H9 (cell line): Measurements from ENCODE around the gene EML5. TPM values are rescaled to one million over a fixed set of nuclear protein-coding genes. Genes with fewer than 3 reads are reported as not detected.

Experiments used
- DNase-seq: peaks from one replicate; pipeline ENCODE4 v3.0.0-alpha.2; 2017
- H2AFZ ChIP-seq: one replicate; pipeline ENCODE4 v1.6.1; 2013; ENCODE audit warnings: mild to moderate bottlenecking, low read length, control low read depth, moderate library complexity
- H2AK5ac ChIP-seq: 2 replicates; pipeline ENCODE4 v1.6.1; 2013; ENCODE audit warnings: low read length, control low read depth, mixed read lengths; ENCODE audit not compliant: insufficient read length
- H2BK120ac ChIP-seq: one replicate; pipeline ENCODE4 v1.6.1; 2013; ENCODE audit warnings: low read depth, mild to moderate bottlenecking, low read length, control low read depth, inconsistent platforms; ENCODE audit not compliant: poor library complexity, severe bottlenecking
- H2BK12ac ChIP-seq: 2 replicates; pipeline ENCODE4 v1.6.1; 2013; ENCODE audit warnings: low read length, control low read depth, mixed read lengths, low read depth; ENCODE audit not compliant: insufficient read length
- H2BK15ac ChIP-seq: 2 replicates; pipeline ENCODE4 v1.6.1; 2013; ENCODE audit warnings: low read depth, low read length, control low read depth
- H2BK20ac ChIP-seq: one replicate; pipeline ENCODE4 v1.6.1; 2013; ENCODE audit warnings: low read depth, mild to moderate bottlenecking, low read length, control low read depth, inconsistent platforms; ENCODE audit not compliant: poor library complexity, severe bottlenecking
- H2BK5ac ChIP-seq: 2 replicates; pipeline ENCODE4 v1.6.1; 2013; ENCODE audit warnings: low read length, control low read depth, mixed read lengths; ENCODE audit not compliant: insufficient read length
- H3K14ac ChIP-seq: 2 replicates; pipeline ENCODE4 v1.6.1; 2013; ENCODE audit warnings: low read length, control low read depth; ENCODE audit not compliant: insufficient read depth
- H3K18ac ChIP-seq: 2 replicates; pipeline ENCODE4 v1.6.1; 2013; ENCODE audit warnings: low read depth, mild to moderate bottlenecking, mixed read lengths, low read length, control low read depth; ENCODE audit not compliant: insufficient read length
- H3K23ac ChIP-seq: 2 replicates; pipeline ENCODE4 v1.6.1; 2013; ENCODE audit warnings: low read length, control low read depth, mixed read lengths, low read depth; ENCODE audit not compliant: insufficient read length
- H3K23me2 ChIP-seq: 2 replicates; pipeline ENCODE4 v1.6.1; 2013; ENCODE audit warnings: low read depth, mild to moderate bottlenecking, mixed read lengths, low read length, control low read depth; ENCODE audit not compliant: insufficient read length, poor library complexity, severe bottlenecking
- H3K27ac ChIP-seq: 2 replicates; pipeline ENCODE4 v1.5.1; 2013; ENCODE audit warnings: low read length, control low read depth, mixed read lengths, low read depth; ENCODE audit not compliant: insufficient read length
- H3K27me3 ChIP-seq: 2 replicates; pipeline ENCODE4 v1.6.1; 2013; ENCODE audit warnings: low read length, control low read depth, inconsistent platforms; ENCODE audit not compliant: insufficient read depth
- H3K4ac ChIP-seq: 2 replicates; pipeline ENCODE4 v1.6.1; 2013; ENCODE audit warnings: low read depth, mild to moderate bottlenecking, control low read depth, inconsistent platforms, low read length, moderate library complexity
- H3K4me1 ChIP-seq: 2 replicates; pipeline ENCODE4 v1.6.1; 2013; ENCODE audit warnings: low read length, control low read depth, inconsistent platforms; ENCODE audit not compliant: insufficient read depth
- H3K4me2 ChIP-seq: 2 replicates; pipeline ENCODE4 v1.6.1; 2013; ENCODE audit warnings: low read length, control low read depth, mixed read lengths; ENCODE audit not compliant: insufficient read length, insufficient read depth
- H3K56ac ChIP-seq: 2 replicates; pipeline ENCODE4 v1.6.1; 2013; ENCODE audit warnings: low read depth, mild to moderate bottlenecking, mixed read lengths, low read length, control low read depth; ENCODE audit not compliant: insufficient read length
- H3K79me1 ChIP-seq: 2 replicates; pipeline ENCODE4 v1.6.1; 2013; ENCODE audit warnings: low read depth, mild to moderate bottlenecking, moderate library complexity, low read length, control low read depth, inconsistent platforms; ENCODE audit not compliant: insufficient read depth, poor library complexity, severe bottlenecking
- H3K79me2 ChIP-seq: 2 replicates; pipeline ENCODE4 v1.6.1; 2013; ENCODE audit warnings: low read length, control low read depth, inconsistent platforms; ENCODE audit not compliant: insufficient read depth
- H3K9ac ChIP-seq: 2 replicates; pipeline ENCODE4 v1.6.1; 2013; ENCODE audit warnings: low read length, control low read depth, mixed read lengths; ENCODE audit not compliant: insufficient read length; ENCODE audit errors: extremely low read depth
- H3K9me3 ChIP-seq: one replicate; pipeline ENCODE4 v1.6.1; 2013; ENCODE audit warnings: low read depth, low read length, inconsistent platforms; ENCODE audit not compliant: control insufficient read depth
- H3T11ph ChIP-seq: one replicate; pipeline ENCODE4 v1.6.1; 2013; ENCODE audit warnings: mild to moderate bottlenecking, low read length, control low read depth, inconsistent platforms
- H4K20me1 ChIP-seq: one replicate; pipeline ENCODE4 v1.6.1; 2013; ENCODE audit not compliant: control insufficient read depth, insufficient read length, insufficient read depth
- H4K5ac ChIP-seq: 2 replicates; pipeline ENCODE4 v1.6.1; 2013; ENCODE audit warnings: low read depth, mild to moderate bottlenecking, mixed read lengths, low read length, control low read depth; ENCODE audit not compliant: insufficient read length
- H4K8ac ChIP-seq: replicated peaks from 2 replicates; pipeline ENCODE4 v1.6.1; 2013; ENCODE audit warnings: low read length, control low read depth, mixed read lengths, low read depth; ENCODE audit not compliant: insufficient read length
- H4K91ac ChIP-seq: 2 replicates; pipeline ENCODE4 v1.6.1; 2013; ENCODE audit warnings: low read depth, mild to moderate bottlenecking, moderate library complexity, mixed read lengths, low read length, control low read depth; ENCODE audit not compliant: insufficient read length
- H3K27ac Mint-ChIP-seq, 3 experiments: 2 replicates in 2 of 3; 3 replicates in 1 of 3; pipeline ENCODE4 v1.8.0; 2020 to 2021; ENCODE audit warnings: mixed read lengths in 3 of 3, mild to moderate bottlenecking in 1 of 3, moderate library complexity in 1 of 3
- H3K27me3 Mint-ChIP-seq: 2 replicates; pipeline ENCODE4 v1.8.0; 2021; ENCODE audit warnings: low read depth, mild to moderate bottlenecking, moderate library complexity, mixed read lengths
- H3K36me3 Mint-ChIP-seq, 3 experiments: 2 replicates in 2 of 3; 3 replicates in 1 of 3; pipeline ENCODE4 v1.8.0; 2020 to 2021; ENCODE audit warnings: low read depth in 3 of 3, mixed read lengths in 3 of 3; ENCODE audit not compliant: insufficient read depth in 1 of 3
- H3K4me1 Mint-ChIP-seq, 2 experiments: 2 replicates each; pipeline ENCODE4 v1.8.0; 2020; ENCODE audit warnings: mixed read lengths in 2 of 2
- H3K4me3 Mint-ChIP-seq, 2 experiments: 2 replicates in 1 of 2; 3 replicates in 1 of 2; pipeline ENCODE4 v1.8.0; 2020 to 2021; ENCODE audit warnings: mild to moderate bottlenecking in 2 of 2, mixed read lengths in 2 of 2, moderate library complexity in 1 of 2
- H3K9me3 Mint-ChIP-seq, 2 experiments: 2 replicates in 1 of 2; 3 replicates in 1 of 2; pipeline ENCODE4 v1.8.0; 2020; ENCODE audit warnings: mild to moderate bottlenecking in 2 of 2, mixed read lengths in 2 of 2, moderate library complexity in 1 of 2
- WGBS: extraction: QIAGEN DNeasy Blood & Tissue Kit; methylation state at CpG from one replicate; pipeline ENCODE4 v1.1.7; 2013; ENCODE audit warnings: missing lambda C conversion rate, low lambda C conversion rate, mixed read lengths; ENCODE audit not compliant: insufficient read length; ENCODE audit errors: extremely low coverage; 5-methylcytosine and 5-hydroxymethylcytosine counted together
- total RNA-seq: library from RNA; stranded (reverse); gene quantifications from 2 replicates; pipeline ENCODE4 v1.2.1, GENCODE V29; 2021
- TF ChIP-seq, protein P1 (sequence below): fragments of 200-600 bp; sonication (generic); conservative IDR thresholded peaks from 3 replicates; pipeline ENCODE4 v1.8.0; 2021; ENCODE audit warnings: antibody characterized with exemption, mild to moderate bottlenecking

EML5 gene
- total RNA-seq, 1 experiment from 2014 or later: 0.81 TPM

GRCh38 chr14:88667555-88668273, 125.0 kb downstream of the EML5 start:
- Histone ChIP-seq H3K79me2 (no peaks in the 10 kb centered on the region), H3K27me3 (no peaks in the 10 kb centered on the region), H2AFZ (no peak overlapping the region), H3K79me1 (no peaks in the 10 kb centered on the region), H3K18ac (no peak overlapping the region), H2BK12ac (no peak overlapping the region), H3K4ac (no peak overlapping the region), H3K23me2 (no peaks in the 10 kb centered on the region), H3K14ac (no peak overlapping the region), H4K91ac (no peak overlapping the region), H4K5ac (no peak overlapping the region), H3K23ac (no peak overlapping the region), H2AK5ac (no peak overlapping the region), H4K20me1 (no peaks in the 10 kb centered on the region), H3K9ac (no peak overlapping the region), H3K27ac (no peak overlapping the region), H2BK20ac (no peak overlapping the region), H2BK120ac (no peak overlapping the region), H3K56ac (no peak overlapping the region), H3T11ph (no peak overlapping the region), H2BK5ac (no peak overlapping the region), H2BK15ac (no peak overlapping the region), H3K4me2 (no peak overlapping the region), H3K9me3 (no peaks in the 10 kb centered on the region), H4K8ac (no peak overlapping the region), H3K4me1 (no peaks in the 10 kb centered on the region)
- Mint-ChIP-seq H3K36me3 (no peaks in the 10 kb centered on the region; a peak in 1 of 7 replicates), H3K27ac (no peak overlapping the region; a peak in 1 of 7 replicates), H3K27me3 (peaks cover 5% of the 10 kb centered on the region), H3K4me3 (no peak overlapping the region), H3K9me3 (peaks cover 0 to 3% of the 10 kb centered on the region in 2 experiments; a peak in 2 of 5 replicates), H3K4me1 (no peaks in the 10 kb centered on the region)
- TF ChIP-seq, protein P1, sequence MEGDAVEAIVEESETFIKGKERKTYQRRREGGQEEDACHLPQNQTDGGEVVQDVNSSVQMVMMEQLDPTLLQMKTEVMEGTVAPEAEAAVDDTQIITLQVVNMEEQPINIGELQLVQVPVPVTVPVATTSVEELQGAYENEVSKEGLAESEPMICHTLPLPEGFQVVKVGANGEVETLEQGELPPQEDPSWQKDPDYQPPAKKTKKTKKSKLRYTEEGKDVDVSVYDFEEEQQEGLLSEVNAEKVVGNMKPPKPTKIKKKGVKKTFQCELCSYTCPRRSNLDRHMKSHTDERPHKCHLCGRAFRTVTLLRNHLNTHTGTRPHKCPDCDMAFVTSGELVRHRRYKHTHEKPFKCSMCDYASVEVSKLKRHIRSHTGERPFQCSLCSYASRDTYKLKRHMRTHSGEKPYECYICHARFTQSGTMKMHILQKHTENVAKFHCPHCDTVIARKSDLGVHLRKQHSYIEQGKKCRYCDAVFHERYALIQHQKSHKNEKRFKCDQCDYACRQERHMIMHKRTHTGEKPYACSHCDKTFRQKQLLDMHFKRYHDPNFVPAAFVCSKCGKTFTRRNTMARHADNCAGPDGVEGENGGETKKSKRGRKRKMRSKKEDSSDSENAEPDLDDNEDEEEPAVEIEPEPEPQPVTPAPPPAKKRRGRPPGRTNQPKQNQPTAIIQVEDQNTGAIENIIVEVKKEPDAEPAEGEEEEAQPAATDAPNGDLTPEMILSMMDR: peak; percentile 86
- no CpG with 5 or more reads among the region's 4 CpGs for whole genome bisulfite sequencing
- DNase-seq: peak; percentile 60
